ENCODE measurements around the gene LTBP3. TPM values are rescaled to one million over a fixed set of nuclear protein-coding genes. Genes with fewer than 3 reads are reported as not detected.

The LTBP3 gene
- total and polyA plus RNA-seq, 2 donors (not counting 3 experiments of a cell fraction or from before 2014, with no cell fraction given), result 120 to 209 TPM

- dilution Hi-C loops (cut with MboI; ENCODE audit: extremely low pct_ligation_motif_present, low sequenced_read_pairs), result no loop called here
- Histone ChIP-seq H3K4me2 (ENCODE audit: insufficient read depth, low read length) (no peak overlapping the region), H3K79me2 (ENCODE audit: control insufficient read depth, insufficient read depth, low read length) (no peaks in the 10 kb centered on the region), H3K9me1 (replicated peaks; ENCODE audit: control insufficient read depth, extremely low read depth, insufficient read depth, low read length) (no peaks in the 10 kb centered on the region), H3K9me3 (replicated peaks; ENCODE audit: control insufficient read depth, insufficient read depth, low read length) (no peaks in the 10 kb centered on the region), H3K27ac (ENCODE audit: insufficient read depth, low read depth, low read length) (no peak overlapping the region), H3K36me3 (ENCODE audit: control insufficient read depth in 2 of 2, extremely low read depth in 1 of 2, insufficient read depth in 2 of 2, low read length in 2 of 2) (peaks cover 8 to 40% of the 10 kb centered on the region in 2 experiments), H3K27me3 (ENCODE audit: control insufficient read depth in 2 of 2, insufficient read depth in 2 of 2, low read length in 2 of 2) (no peaks in the 10 kb centered on the region), H2AFZ (ENCODE audit: low read depth, low read length) (no peak overlapping the region), H3K4me1 (ENCODE audit: control insufficient read depth, extremely low read depth, insufficient read depth, low read length) (no peaks in the 10 kb centered on the region), H4K20me1 (replicated peaks; ENCODE audit: control insufficient read depth, extremely low read depth, insufficient read depth, low read length) (no peaks in the 10 kb centered on the region), H3K4me3 (replicated peaks in 1 of 3; ENCODE audit: insufficient read depth in 1 of 3, low read depth in 1 of 3, low read length in 3 of 3) (no peak overlapping the region), H3K9ac (replicated peaks; ENCODE audit: extremely low read depth, insufficient read depth, low read length) (no peak overlapping the region)
- intact Hi-C loops (cut with micrococcal nuclease), result no loop called here
- TF ChIP-seq POLR2A (IDR thresholded peaks at IDR 0.05; ENCODE audit: low read depth, low read length) (peak; percentile 51), CTCF (IDR thresholded peaks at IDR 0.05; ENCODE audit: extremely low read depth in 1 of 2, insufficient read depth in 1 of 2, low read depth in 1 of 2, low read length in 2 of 2) (no peak)
- ChIA-PET CTCF (interaction anchor here (0.9 kb wide), 1 partner anchor 9 kb away, joined by 3 read pairs; no protein-coding TSS in a partner anchor), POLR2A (no interaction called here)
- FAIRE-seq, result no peak
- no TSS peak for BruUV-seq (replicated peaks)
- DNase-seq (ENCODE audit: low read depth, low spot score), result no peak
Measured at GRCh38 chr11:65598258-65598699, 40.1 kb upstream of the LTBP3 start.

- TF ChIP-seq GATA2 (IDR thresholded peaks at IDR 0.05; ENCODE audit: insufficient read depth, insufficient read length, low read depth, low read length) (no peak), POLR2A (IDR thresholded peaks at IDR 0.05; ENCODE audit: low read depth, low read length) (peak; percentile 30), POLR2AphosphoS5 (IDR thresholded peaks at IDR 0.05; ENCODE audit: insufficient read depth, low read depth, low read length) (peak; percentile 53)
- Histone ChIP-seq H3K9ac (replicated peaks; ENCODE audit: extremely low read depth, insufficient read depth, low read length) (no peak overlapping the region), H4K20me1 (replicated peaks; ENCODE audit: control insufficient read depth, extremely low read depth, insufficient read depth, low read length) (no peaks in the 10 kb centered on the region), H3K27ac (ENCODE audit: insufficient read depth, low read depth, low read length) (no peak overlapping the region), H3K4me1 (ENCODE audit: control insufficient read depth, extremely low read depth, insufficient read depth, low read length) (peaks cover 7% of the 10 kb centered on the region), H3K4me3 (replicated peaks in 1 of 3; ENCODE audit: insufficient read depth in 1 of 3, low read depth in 1 of 3, low read length in 3 of 3) (no peak overlapping the region), H3K36me3 (ENCODE audit: control insufficient read depth in 2 of 2, extremely low read depth in 1 of 2, insufficient read depth in 2 of 2, low read length in 2 of 2) (peaks cover 8 to 32% of the 10 kb centered on the region in 2 experiments), H2AFZ (ENCODE audit: low read depth, low read length) (no peak overlapping the region), H3K9me1 (replicated peaks; ENCODE audit: control insufficient read depth, extremely low read depth, insufficient read depth, low read length) (no peaks in the 10 kb centered on the region), H3K79me2 (ENCODE audit: control insufficient read depth, insufficient read depth, low read length) (no peaks in the 10 kb centered on the region), H3K4me2 (ENCODE audit: insufficient read depth, low read length) (no peak overlapping the region), H3K9me3 (replicated peaks; ENCODE audit: control insufficient read depth, insufficient read depth, low read length) (no peaks in the 10 kb centered on the region), H3K27me3 (ENCODE audit: control insufficient read depth in 2 of 2, insufficient read depth in 2 of 2, low read length in 2 of 2) (no peaks in the 10 kb centered on the region)
- CTCF ChIA-PET, result interaction anchor here (4.7 to 12.2 kb wide), 2 partner anchors 16 to 56 kb away, joined by 54 to 206 read pairs; partner anchors contain the start of genes MAP3K11 and PCNX3
- DNase-seq (ENCODE audit: low read depth, low spot score) (no peak), FAIRE-seq (no peak)
- intact Hi-C loops (cut with micrococcal nuclease) (no loop called here), dilution Hi-C loops (cut with MboI; ENCODE audit: extremely low pct_ligation_motif_present, low sequenced_read_pairs) (no loop called here)
- POLR2A ChIA-PET, result no interaction called here
- BruUV-seq (replicated peaks), result no TSS peak
Measured at GRCh38 chr11:65596520-65596919, 38.4 kb upstream of the LTBP3 start.

Measured in endothelial cell of umbilical vein (primary cell).